Measurements from ENCODE around the gene RGS8.

RGS8 gene

GRCh38 chr1:182685215-182685614 is 828 bp upstream of the RGS8 start:
- DNase-seq (no peak), ATAC-seq (no peak)
- H3K27me3 Mint-ChIP-seq = peaks cover 12% of the 10 kb centered on the region
- no peak overlapping the region for H3K4me3 Mint-ChIP-seq
- peaks cover 16% of the 10 kb centered on the region for H3K4me1 Mint-ChIP-seq
- no peak overlapping the region for H3K27ac Mint-ChIP-seq
- peaks cover 0 to 3% of the 10 kb centered on the region in 2 donors for H3K9me3 Mint-ChIP-seq

GRCh38 chr1:182682898-182683501 is 1.4 kb downstream of the RGS8 start:
- ATAC-seq = no peak
- H3K4me3 Mint-ChIP-seq = no peak overlapping the region
- no peak for DNase-seq
- no peak overlapping the region for H3K27ac Mint-ChIP-seq
- H3K9me3 Mint-ChIP-seq = no peaks in the 10 kb centered on the region
- H3K4me1 Mint-ChIP-seq = peaks cover 16% of the 10 kb centered on the region
- H3K27me3 Mint-ChIP-seq = peaks cover 24% of the 10 kb centered on the region

GRCh38 chr1:182682406-182682805 is 2.0 kb downstream of the RGS8 start:
- ATAC-seq (no peak), DNase-seq (no peak)
- Mint-ChIP-seq H3K27me3 (peaks cover 24% of the 10 kb centered on the region), H3K4me1 (peaks cover 16% of the 10 kb centered on the region), H3K9me3 (no peaks in the 10 kb centered on the region), H3K27ac (no peak overlapping the region), H3K4me3 (no peak overlapping the region)

GRCh38 chr1:182681568-182681912 is 2.8 kb downstream of the RGS8 start:
- no peaks in the 10 kb centered on the region for H3K9me3 Mint-ChIP-seq
- peaks cover 16% of the 10 kb centered on the region for H3K4me1 Mint-ChIP-seq
- no peak for DNase-seq
- no peak overlapping the region for H3K4me3 Mint-ChIP-seq
- H3K27ac Mint-ChIP-seq = no peak overlapping the region
- no peak for ATAC-seq
- peaks cover 24% of the 10 kb centered on the region for H3K27me3 Mint-ChIP-seq

- peak; percentile 81 for ATAC-seq
- H3K4me3 Mint-ChIP-seq = no peak overlapping the region
- peaks cover 16% of the 10 kb centered on the region for H3K4me1 Mint-ChIP-seq
- DNase-seq = peak in 1 of 2 donors; percentile 14
- no peaks in the 10 kb centered on the region for H3K9me3 Mint-ChIP-seq
- H3K27me3 Mint-ChIP-seq = peaks cover 24% of the 10 kb centered on the region
- peak overlapping the region in 1 of 2 donors; percentile 92 for H3K27ac Mint-ChIP-seq
Measured at GRCh38 chr1:182680901-182681567, 3.4 kb downstream of the RGS8 start.

- H3K27ac Mint-ChIP-seq = peak overlapping the region in 1 of 2 donors; percentile 92
- ATAC-seq = no peak
Measured at GRCh38 chr1:182680408-182680807, 4.0 kb downstream of the RGS8 start.

GRCh38 chr1:182679684-182680083 is 4.7 kb downstream of the RGS8 start:
- Mint-ChIP-seq H3K27ac (peak overlapping the region in 1 of 2 donors; percentile 92), H3K4me1 (peaks cover 16% of the 10 kb centered on the region), H3K9me3 (no peaks in the 10 kb centered on the region), H3K27me3 (peaks cover 36% of the 10 kb centered on the region), H3K4me3 (no peak overlapping the region)
- ATAC-seq (no peak), DNase-seq (no peak)

More at GRCh38 chr1:182680408-182680807, 4.0 kb downstream of the RGS8 start:
- Mint-ChIP-seq H3K27me3 (peaks cover 29% of the 10 kb centered on the region), H3K4me3 (no peak overlapping the region), H3K9me3 (no peaks in the 10 kb centered on the region), H3K4me1 (peaks cover 16% of the 10 kb centered on the region)
- no peak for DNase-seq

GRCh38 chr1:182677397-182678098 is 6.8 kb downstream of the RGS8 start:
- ATAC-seq (no peak), DNase-seq (no peak)

GRCh38 chr1:182676274-182676673 is 8.1 kb downstream of the RGS8 start:
- Mint-ChIP-seq H3K27me3 (peaks cover 58% of the 10 kb centered on the region), H3K9me3 (no peaks in the 10 kb centered on the region), H3K4me3 (no peak overlapping the region), H3K4me1 (peaks cover 28% of the 10 kb centered on the region), H3K27ac (no peak overlapping the region)
- ATAC-seq = no peak
- no peak for DNase-seq

More at GRCh38 chr1:182677397-182678098, 6.8 kb downstream of the RGS8 start:
- Mint-ChIP-seq H3K4me3 (no peak overlapping the region), H3K27me3 (peaks cover 51% of the 10 kb centered on the region), H3K9me3 (no peaks in the 10 kb centered on the region), H3K27ac (no peak overlapping the region), H3K4me1 (peaks cover 19% of the 10 kb centered on the region)

GRCh38 chr1:182674346-182675246 is 9.8 kb downstream of the RGS8 start:
- no peaks in the 10 kb centered on the region for H3K9me3 Mint-ChIP-seq
- DNase-seq = no peak
- peaks cover 17% of the 10 kb centered on the region for H3K4me1 Mint-ChIP-seq
- no peak overlapping the region for H3K4me3 Mint-ChIP-seq
- H3K27ac Mint-ChIP-seq = no peak overlapping the region
- peaks cover 60% of the 10 kb centered on the region for H3K27me3 Mint-ChIP-seq
- no peak for ATAC-seq

GRCh38 chr1:182672487-182672836 is 11.9 kb downstream of the RGS8 start:
- peak overlapping the region in 1 of 2 donors; percentile 15 for H3K27ac Mint-ChIP-seq
- no peak for ATAC-seq
- no peaks in the 10 kb centered on the region for H3K9me3 Mint-ChIP-seq

GRCh38 chr1:182671750-182672486 is 12.5 kb downstream of the RGS8 start:
- ATAC-seq (peak; percentile 72), DNase-seq (no peak)
- Mint-ChIP-seq H3K9me3 (no peaks in the 10 kb centered on the region), H3K27me3 (peaks cover 55% of the 10 kb centered on the region), H3K27ac (no peak overlapping the region), H3K4me1 (peaks cover 12% of the 10 kb centered on the region), H3K4me3 (no peak overlapping the region)

More at GRCh38 chr1:182672487-182672836, 11.9 kb downstream of the RGS8 start:
- H3K4me1 Mint-ChIP-seq = peaks cover 12% of the 10 kb centered on the region
- no peak for DNase-seq
- no peak overlapping the region for H3K4me3 Mint-ChIP-seq
- H3K27me3 Mint-ChIP-seq = peaks cover 55% of the 10 kb centered on the region

GRCh38 chr1:182670032-182670749 is 14.2 kb downstream of the RGS8 start:
- Mint-ChIP-seq H3K27ac (peak overlapping the region in 1 of 2 donors; percentile 87), H3K4me3 (no peak overlapping the region), H3K4me1 (peaks cover 12% of the 10 kb centered on the region), H3K27me3 (peaks cover 65% of the 10 kb centered on the region), H3K9me3 (no peaks in the 10 kb centered on the region)
- DNase-seq (no peak), ATAC-seq (no peak)

- Mint-ChIP-seq H3K4me1 (peaks cover 12% of the 10 kb centered on the region), H3K4me3 (no peak overlapping the region), H3K27ac (no peak overlapping the region), H3K27me3 (peaks cover 62% of the 10 kb centered on the region), H3K9me3 (no peaks in the 10 kb centered on the region)
- no peak for DNase-seq
- no peak for ATAC-seq
Measured at GRCh38 chr1:182669266-182669665, 15.1 kb downstream of the RGS8 start.

All from stimulated activated naive CD8-positive, alpha-beta T cell treated with anti-CD3 and anti-CD28 coated beads, Interleukin-15, amount 100 ng/mL, for 72 hours (primary cell).